Measurements from ENCODE around the gene MAGI2.

GRCh38 chr7:78905436-78905835 lies 548.0 kb downstream of the MAGI2 start:
- no peak for TF ChIP-seq CTCF (IDR thresholded peaks at IDR 0.05)
- no peak for TF ChIP-seq POLR2A (IDR thresholded peaks at IDR 0.05)

All from esophagus squamous epithelium (tissue), 4 donors.